ENCODE data around the gene PAPOLB. TPM values are rescaled to one million over a fixed set of nuclear protein-coding genes. Genes with fewer than 3 reads are reported as not detected.

PAPOLB gene
- total RNA-seq, 1 experiment from 2014 or later = not detected

DNA sequence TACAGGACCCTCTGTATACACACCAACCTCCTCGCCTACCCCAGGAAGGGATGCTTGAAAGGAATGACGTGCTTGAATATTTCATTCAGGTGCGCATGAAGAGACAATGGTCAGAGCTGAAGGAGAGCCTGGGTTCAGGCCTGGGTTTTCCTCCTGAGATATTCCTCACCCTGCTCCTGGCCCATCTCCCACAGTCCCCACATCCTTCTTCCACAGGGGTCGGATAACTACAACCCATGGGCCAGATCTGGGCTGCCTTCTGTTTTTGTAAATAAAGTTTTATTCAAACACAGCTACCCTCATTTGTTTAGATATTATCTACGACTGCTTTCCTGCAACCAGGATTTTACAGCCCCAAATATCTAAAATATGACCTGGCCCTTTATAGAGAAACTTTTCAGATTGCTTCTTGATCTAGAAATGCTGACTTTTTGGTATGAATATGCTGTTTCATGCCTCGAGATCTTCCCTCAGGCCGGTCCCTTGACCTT lies 23.5 kb upstream of the PAPOLB start:
- TF ChIP-seq, protein P1, sequence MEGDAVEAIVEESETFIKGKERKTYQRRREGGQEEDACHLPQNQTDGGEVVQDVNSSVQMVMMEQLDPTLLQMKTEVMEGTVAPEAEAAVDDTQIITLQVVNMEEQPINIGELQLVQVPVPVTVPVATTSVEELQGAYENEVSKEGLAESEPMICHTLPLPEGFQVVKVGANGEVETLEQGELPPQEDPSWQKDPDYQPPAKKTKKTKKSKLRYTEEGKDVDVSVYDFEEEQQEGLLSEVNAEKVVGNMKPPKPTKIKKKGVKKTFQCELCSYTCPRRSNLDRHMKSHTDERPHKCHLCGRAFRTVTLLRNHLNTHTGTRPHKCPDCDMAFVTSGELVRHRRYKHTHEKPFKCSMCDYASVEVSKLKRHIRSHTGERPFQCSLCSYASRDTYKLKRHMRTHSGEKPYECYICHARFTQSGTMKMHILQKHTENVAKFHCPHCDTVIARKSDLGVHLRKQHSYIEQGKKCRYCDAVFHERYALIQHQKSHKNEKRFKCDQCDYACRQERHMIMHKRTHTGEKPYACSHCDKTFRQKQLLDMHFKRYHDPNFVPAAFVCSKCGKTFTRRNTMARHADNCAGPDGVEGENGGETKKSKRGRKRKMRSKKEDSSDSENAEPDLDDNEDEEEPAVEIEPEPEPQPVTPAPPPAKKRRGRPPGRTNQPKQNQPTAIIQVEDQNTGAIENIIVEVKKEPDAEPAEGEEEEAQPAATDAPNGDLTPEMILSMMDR (conservative IDR thresholded peaks at IDR 0.05) = no peak
- TF ChIP-seq EZH2 (IDR thresholded peaks at IDR 0.05; ENCODE audit: low read depth) = no peak
- no peaks in the 10 kb centered on the region for H3K36me3 ChIP-seq (ENCODE audit: low read depth)
- intact Hi-C loops (cut with micrococcal nuclease; ENCODE audit: unreplicated experiment) = no loop called here
- H3F3A ChIP-seq (ENCODE audit: insufficient read depth, low read depth) = 0 out of 2 replicates have a peak, but pooled peaks cover 4% of the 10 kb centered on the region
- no peak overlapping the region for H2AFZ ChIP-seq
- BruUV-seq (replicated peaks) = no TSS peak
- ChIA-PET CTCF (no interaction called here), POLR2A (ENCODE audit: unreplicated experiment) (no interaction called here)
- H4K20me1 ChIP-seq (ENCODE audit: insufficient read depth) = no peaks in the 10 kb centered on the region
- no peaks in the 10 kb centered on the region for H3K9me3 ChIP-seq (ENCODE audit: insufficient read depth, low read depth)
- no peak for DNase-seq
- H3K4me1 ChIP-seq (replicated peaks; ENCODE audit: insufficient read depth) = no peaks in the 10 kb centered on the region
- no peaks in the 10 kb centered on the region for H3K79me2 ChIP-seq (ENCODE audit: low read depth)
- H3K27me3 ChIP-seq (ENCODE audit: insufficient read depth, low read depth) = peaks cover 53% of the 10 kb centered on the region
- no peak overlapping the region for H3K4me2 ChIP-seq
- no peaks in the 10 kb centered on the region for H3K9me2 ChIP-seq (ENCODE audit: insufficient read depth)
- no peak overlapping the region for H3K27ac ChIP-seq
- no peak overlapping the region for H3K4me3 ChIP-seq

DNA sequence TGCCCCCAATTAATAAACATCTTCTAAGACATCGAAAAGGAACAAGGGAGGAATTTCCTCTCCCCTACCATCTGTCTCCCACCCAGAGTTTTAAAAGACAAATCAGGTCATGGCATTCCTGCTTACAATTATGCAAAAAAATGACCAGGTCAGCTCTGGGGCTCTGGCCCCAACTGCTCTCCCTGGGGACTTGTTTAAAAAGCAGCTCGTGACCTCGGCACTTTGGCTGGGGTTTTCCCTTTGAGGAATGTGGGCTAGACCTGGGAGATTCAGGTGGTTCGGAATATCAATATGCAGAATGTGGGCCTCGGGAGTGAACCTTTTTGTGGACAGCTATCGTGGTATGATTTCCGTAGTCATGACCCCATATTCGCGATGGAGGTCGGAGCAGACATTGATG lies 22.3 kb upstream of the PAPOLB start:
- Histone ChIP-seq H3K27ac (no peak overlapping the region), H3K27me3 (ENCODE audit: insufficient read depth, low read depth) (peaks cover 53% of the 10 kb centered on the region), H3K79me2 (ENCODE audit: low read depth) (no peaks in the 10 kb centered on the region), H2AFZ (no peak overlapping the region), H3F3A (ENCODE audit: insufficient read depth, low read depth) (0 out of 2 replicates have a peak, but pooled peaks cover 4% of the 10 kb centered on the region), H3K9me3 (ENCODE audit: insufficient read depth, low read depth) (no peaks in the 10 kb centered on the region), H3K36me3 (ENCODE audit: low read depth) (no peaks in the 10 kb centered on the region), H3K4me1 (replicated peaks; ENCODE audit: insufficient read depth) (no peaks in the 10 kb centered on the region), H3K9me2 (ENCODE audit: insufficient read depth) (no peaks in the 10 kb centered on the region), H3K4me2 (no peak overlapping the region), H4K20me1 (ENCODE audit: insufficient read depth) (no peaks in the 10 kb centered on the region), H3K4me3 (no peak overlapping the region)
- intact Hi-C loops (cut with micrococcal nuclease; ENCODE audit: unreplicated experiment) = no loop called here
- BruUV-seq (replicated peaks) = no TSS peak
- CTCF ChIA-PET = no interaction called here
- DNase-seq = no peak
- TF ChIP-seq, protein P1 (conservative IDR thresholded peaks at IDR 0.05) = no peak
- no peak for TF ChIP-seq EZH2 (IDR thresholded peaks at IDR 0.05; ENCODE audit: low read depth)
- POLR2A ChIA-PET (ENCODE audit: unreplicated experiment) = no interaction called here

DNA sequence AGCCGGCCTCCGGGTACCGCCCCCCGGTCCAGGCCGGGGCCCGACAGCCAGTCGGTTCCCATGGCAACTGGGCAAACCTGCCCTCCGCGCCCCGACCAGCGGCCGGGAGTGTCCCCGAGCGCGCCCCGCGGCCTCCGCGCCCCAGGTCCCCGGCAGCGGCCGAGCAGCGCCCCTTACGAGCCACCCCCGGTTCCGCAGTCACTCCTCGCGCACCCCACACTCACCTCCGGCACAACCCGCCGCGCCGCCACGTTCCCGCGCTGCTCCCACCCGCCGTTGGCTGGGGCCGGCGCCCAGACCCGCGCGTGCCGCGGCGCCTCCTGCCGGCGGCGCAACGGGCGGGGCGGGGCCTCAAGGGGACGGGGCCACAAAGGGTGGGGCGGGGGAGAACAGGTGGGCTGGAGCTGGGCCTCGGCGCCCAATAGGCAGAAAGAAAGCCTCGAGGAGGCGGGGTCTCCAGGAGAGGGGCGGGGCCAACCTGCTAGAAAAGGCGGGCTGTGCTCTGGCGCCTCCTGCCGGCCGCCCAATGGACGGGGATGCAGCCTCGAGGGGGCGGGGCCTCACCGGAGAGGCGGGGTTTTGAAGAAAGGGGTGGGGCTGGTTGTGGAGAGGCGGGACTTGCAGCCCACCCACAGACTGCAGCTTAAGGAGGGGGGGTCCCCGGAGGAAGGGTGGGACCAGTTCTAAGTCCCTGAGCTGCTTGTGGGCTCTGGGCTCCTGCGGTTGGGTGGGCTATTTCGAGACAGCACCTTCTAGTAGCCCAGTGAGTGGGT lies 21.7 kb upstream of the PAPOLB start, which contains the start of gene RADIL:
RADIL (minus strand) TSS at position 345 of the 773 bp plus-strand sequence. CDS start 5,577 bp downstream, outside the sequence.
- POLR2A ChIA-PET (ENCODE audit: unreplicated experiment) = no interaction called here
- no peak within 1 kb of the TSS for H3K4me3 ChIP-seq

More for the DNA sequence above, 21.7 kb upstream of the PAPOLB start, which contains the start of gene RADIL:
- TF ChIP-seq, protein P1 (conservative IDR thresholded peaks at IDR 0.05) = peak; percentile 41; the same call in 1 of the 2 replicates
- TF ChIP-seq EZH2 (IDR thresholded peaks at IDR 0.05; ENCODE audit: low read depth) = no peak
- H3K4me2 ChIP-seq = no peak within 1 kb of the TSS
- H3K4me1 ChIP-seq (replicated peaks; ENCODE audit: insufficient read depth) = no peaks in the 10 kb centered on the region
- no peaks in the 10 kb centered on the region for H4K20me1 ChIP-seq (ENCODE audit: insufficient read depth)
- intact Hi-C loops (cut with micrococcal nuclease; ENCODE audit: unreplicated experiment) = no loop called here
- no peaks in the 10 kb centered on the region for H3K79me2 ChIP-seq (ENCODE audit: low read depth)
- H3K27me3 ChIP-seq (ENCODE audit: insufficient read depth, low read depth) = peaks cover 53% of the 10 kb centered on the region
- no TSS peak for BruUV-seq (replicated peaks)
- H3K9me2 ChIP-seq (ENCODE audit: insufficient read depth) = no peaks in the 10 kb centered on the region
- 0 out of 2 replicates have a peak, but pooled peaks cover 4% of the 10 kb centered on the region for H3F3A ChIP-seq (ENCODE audit: insufficient read depth, low read depth)
- CTCF ChIA-PET = interaction anchor here (0.6 to 0.7 kb wide), 2 partner anchors 205 to 509 kb away, joined by 3 to 8 read pairs; no protein-coding TSS in a partner anchor
- DNase-seq = peak in 1 of 2 experiments; percentile 75
- no peak within 1 kb of the TSS for H3K27ac ChIP-seq
- no peaks in the 10 kb centered on the region for H3K36me3 ChIP-seq (ENCODE audit: low read depth)
- H2AFZ ChIP-seq = no peak within 1 kb of the TSS
- H3K9me3 ChIP-seq (ENCODE audit: insufficient read depth, low read depth) = no peaks in the 10 kb centered on the region

Measured in PC-9 (cell line).